HG03521 (cell line): ENCODE results near the gene MEF2C.
A peak's percentile ranks its signal among the peaks of the same experiment; 100 is the strongest.

Source experiments
- ATAC-seq: cut with Tn5 transposase; IDR thresholded peaks from one replicate; pipeline ENCODE4 v1.9.1; 2021; ENCODE audit warnings: mild to moderate bottlenecking, moderate library complexity; ENCODE audit not compliant: unreplicated experiment

The MEF2C gene

GRCh38 chr5:88676637-88677375 is 206.2 kb downstream of the MEF2C start:
- ATAC-seq = no peak

GRCh38 chr5:88675708-88676636 is 207.0 kb downstream of the MEF2C start:
- ATAC-seq = peak; percentile 38

- peak; percentile 6 for ATAC-seq
Observed at GRCh38 chr5:88675168-88675707, 207.7 kb downstream of the MEF2C start.

GRCh38 chr5:88674356-88675167 is 208.4 kb downstream of the MEF2C start:
- peak; percentile 60 for ATAC-seq

GRCh38 chr5:88673253-88674105 is 209.5 kb downstream of the MEF2C start:
- ATAC-seq = no peak

- ATAC-seq = no peak
Observed at GRCh38 chr5:88672644-88673252, 210.2 kb downstream of the MEF2C start.

- no peak for ATAC-seq
Observed at GRCh38 chr5:88671505-88672499, 211.2 kb downstream of the MEF2C start.

GRCh38 chr5:88671106-88671504 is 211.9 kb downstream of the MEF2C start:
- ATAC-seq = no peak

- ATAC-seq = no peak
Observed at GRCh38 chr5:88670461-88670860, 212.5 kb downstream of the MEF2C start.

GRCh38 chr5:88669371-88670050 is 213.5 kb downstream of the MEF2C start:
- ATAC-seq = no peak

GRCh38 chr5:88667496-88668201 is 215.3 kb downstream of the MEF2C start:
- ATAC-seq = peak; percentile 16
